ENCODE results near the gene KLHL35.

DNA sequence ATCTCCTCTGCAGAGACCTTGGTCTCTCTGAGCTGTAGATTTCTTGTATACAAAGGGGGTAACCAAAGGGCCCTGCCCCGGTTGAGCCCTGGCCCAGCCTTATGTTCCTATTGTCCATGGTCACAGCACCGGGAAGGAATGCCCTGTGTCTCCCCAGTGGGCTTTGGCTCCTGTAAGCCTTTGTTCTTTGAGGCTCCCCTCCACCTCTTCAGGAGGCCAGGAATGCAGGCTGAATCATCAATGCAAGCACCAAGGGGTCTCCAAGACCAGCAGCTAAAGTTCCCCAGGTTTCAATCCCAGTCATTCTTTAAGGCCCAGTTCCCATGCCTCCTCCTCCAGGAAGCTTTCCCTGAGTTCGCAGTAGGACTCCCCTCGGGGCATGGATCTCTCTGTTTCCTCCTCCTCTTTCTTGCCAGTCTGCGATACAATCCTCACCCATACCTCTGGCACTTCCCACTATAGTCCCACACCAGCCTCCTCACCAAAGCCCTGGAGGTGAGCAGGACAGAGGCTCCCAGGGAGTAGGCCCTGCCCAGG is 29.2 kb upstream of the KLHL35 start:
- no peak for TF ChIP-seq YY1 (IDR thresholded peaks at IDR 0.05; ENCODE audit: insufficient read depth, insufficient read length)
- TF ChIP-seq SUZ12 (IDR thresholded peaks at IDR 0.05; ENCODE audit: extremely low read depth, insufficient read depth, insufficient read length), result no peak
- TF ChIP-seq ZNF274 (IDR thresholded peaks at IDR 0.05; ENCODE audit: low read depth, low read length), result no peak

Measured in NT2/D1 (cell line).